ENCODE data around the gene SLC35F4. TPM values are rescaled to one million over a fixed set of nuclear protein-coding genes. Genes with fewer than 3 reads are reported as not detected.

SLC35F4 gene
- total and polyA plus RNA-seq, 7 experiments from 2014 or later, result not detected

GRCh38 chr14:57884175-57884574 is 18.3 kb upstream of the SLC35F4 start:
- Histone ChIP-seq H3K4me1 (ENCODE audit: control insufficient read depth in 2 of 2, insufficient read depth in 2 of 2, low read length in 2 of 2) (no peaks in the 10 kb centered on the region), H3K4me3 (ENCODE audit: low read length) (no peak overlapping the region), H3K9me3 (ENCODE audit: control insufficient read depth in 2 of 3, low read length in 3 of 3) (no peaks in the 10 kb centered on the region), H3K36me3 (ENCODE audit: control insufficient read depth in 2 of 3, insufficient read depth in 3 of 3, low read length in 3 of 3) (no peaks in the 10 kb centered on the region), H3K27ac (ENCODE audit: low read depth, low read length) (no peak overlapping the region), H3K27me3 (ENCODE audit: control insufficient read depth in 2 of 2, insufficient read depth in 2 of 2, low read length in 2 of 2) (no peaks in the 10 kb centered on the region)
- ATAC-seq (no peak), DNase-seq (no peak)
- Mint-ChIP-seq H3K4me1 (peaks cover 0 to 2% (median 0%) of the 10 kb centered on the region in 7 donors), H3K27ac (no peak overlapping the region), H3K36me3 (peaks cover 0 to 3% (median 0%) of the 10 kb centered on the region in 5 donors), H3K4me3 (no peak overlapping the region), H3K27me3 (peaks cover 0 to 27% (median 15%) of the 10 kb centered on the region in 5 donors), H3K9me3 (peaks cover 0 to 6% (median 0%) of the 10 kb centered on the region in 11 donors)
- ChIA-PET CTCF (no interaction called here), POLR2A (no interaction called here)
- intact Hi-C loops (cut with micrococcal nuclease), result no loop called here

DNA sequence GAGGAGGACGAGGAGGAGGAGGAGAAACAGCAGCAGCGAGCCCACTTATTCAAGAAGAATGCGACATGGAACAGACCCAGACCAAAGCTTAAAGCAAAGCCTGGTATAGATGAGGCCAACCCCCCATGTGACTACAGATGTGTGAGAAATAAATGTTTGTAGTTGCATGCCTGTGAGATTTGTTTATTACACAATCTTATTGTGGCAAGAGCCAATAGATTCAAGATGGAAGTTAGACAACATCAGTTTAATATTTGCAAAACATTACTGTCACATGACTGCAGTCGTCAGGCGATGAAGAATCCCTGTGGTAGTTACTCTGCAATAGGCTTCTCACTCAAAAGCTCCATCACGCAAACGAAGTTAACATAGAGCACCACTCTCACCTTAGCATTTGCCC is 17.2 kb upstream of the SLC35F4 start:
- Mint-ChIP-seq H3K27me3 (peaks cover 0 to 27% (median 15%) of the 10 kb centered on the region in 5 donors), H3K36me3 (peaks cover 0 to 3% (median 0%) of the 10 kb centered on the region in 5 donors), H3K4me1 (peaks cover 0 to 2% (median 0%) of the 10 kb centered on the region in 7 donors), H3K4me3 (peak overlapping the region in 1 of 10 donors; percentile 21), H3K27ac (no peak overlapping the region), H3K9me3 (peaks cover 0 to 15% (median 4%) of the 10 kb centered on the region in 11 donors)
- H3K4me3 ChIP-seq (ENCODE audit: low read length), result no peak overlapping the region
- no peaks in the 10 kb centered on the region for H3K9me3 ChIP-seq (ENCODE audit: control insufficient read depth in 2 of 3, low read length in 3 of 3)
- DNase-seq, result no peak
- intact Hi-C loops (cut with micrococcal nuclease), result no loop called here
- CTCF ChIA-PET, result no interaction called here
- H3K27me3 ChIP-seq (ENCODE audit: control insufficient read depth in 2 of 2, insufficient read depth in 2 of 2, low read length in 2 of 2), result no peaks in the 10 kb centered on the region
- ATAC-seq, result no peak
- H3K27ac ChIP-seq (ENCODE audit: low read depth, low read length), result no peak overlapping the region
- H3K36me3 ChIP-seq (ENCODE audit: control insufficient read depth in 2 of 3, insufficient read depth in 3 of 3, low read length in 3 of 3), result no peaks in the 10 kb centered on the region
- no peaks in the 10 kb centered on the region for H3K4me1 ChIP-seq (ENCODE audit: control insufficient read depth in 2 of 2, insufficient read depth in 2 of 2, low read length in 2 of 2)
- POLR2A ChIA-PET, result no interaction called here

- Histone ChIP-seq H3K4me1 (ENCODE audit: control insufficient read depth in 2 of 2, insufficient read depth in 2 of 2, low read length in 2 of 2) (no peaks in the 10 kb centered on the region), H3K4me3 (ENCODE audit: low read length) (no peak overlapping the region), H3K36me3 (ENCODE audit: control insufficient read depth in 2 of 3, insufficient read depth in 3 of 3, low read length in 3 of 3) (no peaks in the 10 kb centered on the region), H3K9me3 (ENCODE audit: control insufficient read depth in 2 of 3, low read length in 3 of 3) (no peaks in the 10 kb centered on the region), H3K27ac (ENCODE audit: low read depth, low read length) (no peak overlapping the region), H3K27me3 (ENCODE audit: control insufficient read depth in 2 of 2, insufficient read depth in 2 of 2, low read length in 2 of 2) (no peaks in the 10 kb centered on the region)
- POLR2A ChIA-PET, result no interaction called here
- Mint-ChIP-seq H3K9me3 (peaks cover 0 to 21% (median 6%) of the 10 kb centered on the region in 11 donors), H3K4me3 (no peak overlapping the region), H3K27ac (no peak overlapping the region), H3K27me3 (peaks cover 0 to 15% (median 4%) of the 10 kb centered on the region in 5 donors), H3K4me1 (no peaks in the 10 kb centered on the region), H3K36me3 (peaks cover 0 to 3% (median 0%) of the 10 kb centered on the region in 5 donors)
- DNase-seq (no peak), ATAC-seq (no peak)
- intact Hi-C loops (cut with micrococcal nuclease), result no loop called here
- CTCF ChIA-PET, result no interaction called here
These were observed 13.6 kb upstream of the SLC35F4 start for GRCh38 chr14:57879516-57879915.

DNA sequence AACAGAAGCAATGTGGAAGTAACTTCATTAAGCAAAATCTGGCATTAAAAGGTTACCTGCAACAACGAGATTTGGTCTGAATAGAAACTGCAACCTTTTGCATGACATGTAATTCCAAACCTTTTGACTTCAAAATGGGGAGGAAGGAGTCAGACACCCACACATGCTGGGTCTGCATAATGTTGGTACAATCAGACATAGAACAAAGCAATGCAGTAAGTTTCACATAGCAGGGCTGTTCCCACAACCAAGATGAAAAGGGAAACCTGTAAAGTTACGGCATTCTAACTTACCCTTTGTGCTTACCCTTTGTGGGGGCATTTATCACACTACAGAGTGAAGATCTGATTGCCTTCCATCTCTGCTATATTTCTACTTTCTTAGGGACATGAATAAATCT is 10.1 kb upstream of the SLC35F4 start:
- H3K9me3 ChIP-seq (ENCODE audit: control insufficient read depth in 2 of 3, low read length in 3 of 3), result no peaks in the 10 kb centered on the region
- H3K4me1 Mint-ChIP-seq, result no peaks in the 10 kb centered on the region
- ATAC-seq (no peak), DNase-seq (no peak)
- intact Hi-C loops (cut with micrococcal nuclease), result no loop called here
- H3K36me3 Mint-ChIP-seq, result peaks cover 0 to 3% (median 0%) of the 10 kb centered on the region in 5 donors
- peaks cover 0 to 21% (median 6%) of the 10 kb centered on the region in 11 donors for H3K9me3 Mint-ChIP-seq
- peaks cover 0 to 20% (median 5%) of the 10 kb centered on the region in 5 donors for H3K27me3 Mint-ChIP-seq
- H3K27ac Mint-ChIP-seq, result no peak overlapping the region
- ChIA-PET POLR2A (no interaction called here), CTCF (no interaction called here)
- H3K4me3 Mint-ChIP-seq, result no peak overlapping the region
- no peaks in the 10 kb centered on the region for H3K27me3 ChIP-seq (ENCODE audit: control insufficient read depth in 2 of 2, insufficient read depth in 2 of 2, low read length in 2 of 2)
- H3K4me1 ChIP-seq (ENCODE audit: control insufficient read depth in 2 of 2, insufficient read depth in 2 of 2, low read length in 2 of 2), result no peaks in the 10 kb centered on the region
- H3K36me3 ChIP-seq (ENCODE audit: control insufficient read depth in 2 of 3, insufficient read depth in 3 of 3, low read length in 3 of 3), result no peaks in the 10 kb centered on the region
- H3K27ac ChIP-seq (ENCODE audit: low read depth, low read length), result no peak overlapping the region
- H3K4me3 ChIP-seq (ENCODE audit: low read length), result no peak overlapping the region

GRCh38 chr14:57875296-57875695 is 9.4 kb upstream of the SLC35F4 start:
- Histone ChIP-seq H3K9me3 (ENCODE audit: control insufficient read depth in 2 of 3, low read length in 3 of 3) (no peaks in the 10 kb centered on the region), H3K36me3 (ENCODE audit: control insufficient read depth in 2 of 3, insufficient read depth in 3 of 3, low read length in 3 of 3) (no peaks in the 10 kb centered on the region), H3K27me3 (ENCODE audit: control insufficient read depth in 2 of 2, insufficient read depth in 2 of 2, low read length in 2 of 2) (no peaks in the 10 kb centered on the region), H3K4me1 (ENCODE audit: control insufficient read depth in 2 of 2, insufficient read depth in 2 of 2, low read length in 2 of 2) (no peaks in the 10 kb centered on the region), H3K27ac (ENCODE audit: low read depth, low read length) (no peak overlapping the region), H3K4me3 (ENCODE audit: low read length) (no peak overlapping the region)
- ChIA-PET POLR2A (no interaction called here), CTCF (no interaction called here)
- no peaks in the 10 kb centered on the region for H3K4me1 Mint-ChIP-seq
- DNase-seq (no peak), ATAC-seq (no peak)
- H3K27me3 Mint-ChIP-seq, result peaks cover 0 to 21% (median 5%) of the 10 kb centered on the region in 5 donors
- H3K9me3 Mint-ChIP-seq, result peaks cover 0 to 21% (median 6%) of the 10 kb centered on the region in 11 donors
- H3K36me3 Mint-ChIP-seq, result peaks cover 0 to 3% (median 0%) of the 10 kb centered on the region in 5 donors
- H3K4me3 Mint-ChIP-seq, result no peak overlapping the region
- no peak overlapping the region for H3K27ac Mint-ChIP-seq
- intact Hi-C loops (cut with micrococcal nuclease), result no loop called here

DNA sequence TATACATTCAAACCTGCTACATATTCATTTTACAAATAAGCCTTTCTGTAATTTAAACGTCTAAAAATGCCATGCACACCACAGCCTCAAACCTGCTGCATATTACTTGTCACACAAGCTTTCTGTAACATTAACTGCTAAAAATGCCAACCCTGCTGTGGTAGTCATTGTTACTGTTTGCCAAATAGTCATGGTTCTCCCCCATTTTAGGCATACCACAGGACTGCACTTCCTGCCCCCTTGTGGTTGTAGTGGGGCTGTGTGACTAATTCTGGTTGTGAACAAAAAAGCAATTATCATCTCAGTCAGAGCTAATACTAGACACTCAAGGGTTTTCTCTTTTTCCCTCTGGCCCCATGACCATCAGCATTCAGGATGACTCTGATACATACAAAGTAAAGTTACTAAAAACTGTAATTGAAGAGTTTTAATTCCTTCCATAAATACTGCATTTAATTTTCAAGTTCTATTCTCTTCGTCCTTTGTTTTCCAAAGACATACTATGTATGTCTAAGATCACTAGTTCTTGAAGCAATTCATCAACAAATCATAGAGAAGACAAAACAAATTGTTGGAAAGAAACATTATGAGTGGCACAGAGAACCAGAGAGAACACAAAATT is 5.7 kb upstream of the SLC35F4 start:
- Mint-ChIP-seq H3K27ac (no peak overlapping the region), H3K4me1 (no peaks in the 10 kb centered on the region), H3K36me3 (no peaks in the 10 kb centered on the region), H3K4me3 (no peak overlapping the region), H3K9me3 (peaks cover 0 to 4% (median 0%) of the 10 kb centered on the region in 11 donors), H3K27me3 (peaks cover 11 to 36% (median 20%) of the 10 kb centered on the region in 5 donors)
- Histone ChIP-seq H3K9me3 (ENCODE audit: control insufficient read depth in 2 of 3, low read length in 3 of 3) (no peaks in the 10 kb centered on the region), H3K4me3 (ENCODE audit: low read length) (no peak overlapping the region), H3K36me3 (ENCODE audit: control insufficient read depth in 2 of 3, insufficient read depth in 3 of 3, low read length in 3 of 3) (no peaks in the 10 kb centered on the region), H3K4me1 (ENCODE audit: control insufficient read depth in 2 of 2, insufficient read depth in 2 of 2, low read length in 2 of 2) (no peaks in the 10 kb centered on the region), H3K27me3 (ENCODE audit: control insufficient read depth in 2 of 2, insufficient read depth in 2 of 2, low read length in 2 of 2) (no peaks in the 10 kb centered on the region), H3K27ac (ENCODE audit: low read depth, low read length) (no peak overlapping the region)
- no peak for DNase-seq
- ATAC-seq, result no peak
- intact Hi-C loops (cut with micrococcal nuclease), result no loop called here
- CTCF ChIA-PET, result no interaction called here
- POLR2A ChIA-PET, result no interaction called here
